ENCODE results near the gene NANS. TPM values are rescaled to one million over a fixed set of nuclear protein-coding genes. Genes with fewer than 3 reads are reported as not detected.
A peak's percentile ranks its signal among the peaks of the same experiment; 100 is the strongest.

Gene NANS
- total RNA-seq, 1 donor from 2014 or later: 39.5 TPM

- no peak for DNase-seq (ENCODE audit: low spot score in 2 of 2, unreplicated experiment in 2 of 2)
- no peak overlapping the region for H3K4me3 Mint-ChIP-seq
- TF ChIP-seq CTCF (IDR thresholded peaks at IDR 0.05; ENCODE audit: unreplicated experiment): no peak
- H3K36me3 Mint-ChIP-seq: peaks cover 5% of the 10 kb centered on the region
- peaks cover 18% of the 10 kb centered on the region for H3K4me1 Mint-ChIP-seq
- no peak overlapping the region for H3K27ac Mint-ChIP-seq
- no peaks in the 10 kb centered on the region for H3K27me3 Mint-ChIP-seq (ENCODE audit: low read depth)
- H3K9me3 Mint-ChIP-seq: no peaks in the 10 kb centered on the region
Observed at GRCh38 chr9:98099346-98099745, 42.8 kb downstream of the NANS start.

- H3K27ac Mint-ChIP-seq: peak overlapping the region; percentile 70
- peak overlapping the region; percentile 5 for H3K4me3 Mint-ChIP-seq
- TF ChIP-seq CTCF (IDR thresholded peaks at IDR 0.05; ENCODE audit: unreplicated experiment): no peak
- H3K36me3 Mint-ChIP-seq: peaks cover 8% of the 10 kb centered on the region
- peaks cover 18% of the 10 kb centered on the region for H3K4me1 Mint-ChIP-seq
- no peak for DNase-seq (ENCODE audit: low spot score in 2 of 2, unreplicated experiment in 2 of 2)
- no peaks in the 10 kb centered on the region for H3K27me3 Mint-ChIP-seq (ENCODE audit: low read depth)
- H3K9me3 Mint-ChIP-seq: no peaks in the 10 kb centered on the region
Observed at GRCh38 chr9:98099898-98100297, 43.4 kb downstream of the NANS start.

GRCh38 chr9:98100456-98100855 lies 43.9 kb downstream of the NANS start:
- Mint-ChIP-seq H3K27me3 (ENCODE audit: low read depth) (no peaks in the 10 kb centered on the region), H3K9me3 (no peaks in the 10 kb centered on the region), H3K27ac (peak overlapping the region; percentile 70), H3K4me3 (no peak overlapping the region), H3K4me1 (peaks cover 18% of the 10 kb centered on the region), H3K36me3 (peaks cover 8% of the 10 kb centered on the region)
- no peak for TF ChIP-seq CTCF (IDR thresholded peaks at IDR 0.05; ENCODE audit: unreplicated experiment)
- no peak for DNase-seq (ENCODE audit: low spot score in 2 of 2, unreplicated experiment in 2 of 2)

- DNase-seq (ENCODE audit: low spot score in 2 of 2, unreplicated experiment in 2 of 2): no peak
- no peak overlapping the region for H3K27ac Mint-ChIP-seq
- H3K36me3 Mint-ChIP-seq: peaks cover 12% of the 10 kb centered on the region
- peaks cover 18% of the 10 kb centered on the region for H3K4me1 Mint-ChIP-seq
- H3K4me3 Mint-ChIP-seq: no peak overlapping the region
- H3K9me3 Mint-ChIP-seq: no peaks in the 10 kb centered on the region
- TF ChIP-seq CTCF (IDR thresholded peaks at IDR 0.05; ENCODE audit: unreplicated experiment): no peak
- no peaks in the 10 kb centered on the region for H3K27me3 Mint-ChIP-seq (ENCODE audit: low read depth)
Observed at GRCh38 chr9:98101416-98101815, 44.9 kb downstream of the NANS start.

- TF ChIP-seq CTCF (IDR thresholded peaks at IDR 0.05; ENCODE audit: unreplicated experiment): no peak
- DNase-seq (ENCODE audit: low spot score in 2 of 2, unreplicated experiment in 2 of 2): no peak
- Mint-ChIP-seq H3K27ac (no peak overlapping the region), H3K4me3 (no peak overlapping the region), H3K27me3 (ENCODE audit: low read depth) (no peaks in the 10 kb centered on the region), H3K9me3 (peaks cover 2% of the 10 kb centered on the region), H3K4me1 (peaks cover 18% of the 10 kb centered on the region), H3K36me3 (peaks cover 15% of the 10 kb centered on the region)
Observed at GRCh38 chr9:98101868-98102273, 45.3 kb downstream of the NANS start.

GRCh38 chr9:98104445-98104881 lies 47.9 kb downstream of the NANS start:
- H3K36me3 Mint-ChIP-seq: peaks cover 18% of the 10 kb centered on the region
- no peak for DNase-seq (ENCODE audit: low spot score in 2 of 2, unreplicated experiment in 2 of 2)
- TF ChIP-seq CTCF (IDR thresholded peaks at IDR 0.05; ENCODE audit: unreplicated experiment): no peak

More at GRCh38 chr9:98104445-98104881, 47.9 kb downstream of the NANS start:
- Mint-ChIP-seq H3K27me3 (ENCODE audit: low read depth) (no peaks in the 10 kb centered on the region), H3K4me1 (peaks cover 18% of the 10 kb centered on the region), H3K4me3 (no peak overlapping the region), H3K27ac (peak overlapping the region; percentile 0), H3K9me3 (peaks cover 5% of the 10 kb centered on the region)

All from mesothelial cell of epicardium (in vitro differentiated cells).